Bronchial epithelial cell (primary cell): Measurements from ENCODE around the gene UXS1. TPM values are rescaled to one million over a fixed set of nuclear protein-coding genes. Genes with fewer than 3 reads are reported as not detected.

Experiments used
- DNase-seq: peaks from one replicate; pipeline ENCODE4 v3.0.0-alpha.2; 2010; ENCODE audit warnings: low read depth
- FAIRE-seq: peaks from 2 replicates; lab custom pipeline; 2011; peaks lifted over from hg19 to GRCh38; lab: Jason Lieb, UNC
- H3K27me3 ChIP-seq: 2 replicates; pipeline ENCODE4 v1.5.1; 2011; ENCODE audit warnings: low read length; ENCODE audit not compliant: control insufficient read depth, insufficient read depth
- H3K36me3 ChIP-seq: 2 replicates; pipeline ENCODE4 v1.5.1; 2011; ENCODE audit warnings: low read length; ENCODE audit not compliant: control insufficient read depth, insufficient read depth
- H3K4me3 ChIP-seq: 2 replicates; pipeline ENCODE4 v1.5.1; 2011; ENCODE audit warnings: mild to moderate bottlenecking, low read depth, low read length, control low read depth
- CTCF ChIP-seq: IDR thresholded peaks from 2 replicates; pipeline ENCODE4 v1.5.1; 2011; ENCODE audit warnings: mild to moderate bottlenecking, moderate library complexity, low read length, control low read depth, inconsistent platforms; ENCODE audit not compliant: insufficient read depth, severe bottlenecking
- total RNA-seq: library from RNA; depleted of rRNA; stranded (reverse); fragments of >200 nt; gene quantifications from 2 replicates; pipeline ENCODE4 v1.2.1, GENCODE V29; 2014

The UXS1 gene
- total RNA-seq, 1 donor from 2014 or later = 41.6 TPM

GRCh38 chr2:106057206-106057605 lies 136.9 kb downstream of the UXS1 start:
- DNase-seq (peak; percentile 68), FAIRE-seq (no peak)
- no peak for TF ChIP-seq CTCF
- Histone ChIP-seq H3K36me3 (no peaks in the 10 kb centered on the region), H3K4me3 (no peak overlapping the region), H3K27me3 (peaks cover 2% of the 10 kb centered on the region)

- Histone ChIP-seq H3K36me3 (no peaks in the 10 kb centered on the region), H3K4me3 (no peak overlapping the region), H3K27me3 (peaks cover 2% of the 10 kb centered on the region)
- no peak for TF ChIP-seq CTCF
- no peak for DNase-seq
- no peak for FAIRE-seq
Observed at GRCh38 chr2:106054880-106055655, 139.0 kb downstream of the UXS1 start.

- DNase-seq (no peak), FAIRE-seq (no peak)
- TF ChIP-seq CTCF = no peak
- Histone ChIP-seq H3K27me3 (no peaks in the 10 kb centered on the region), H3K4me3 (no peak overlapping the region), H3K36me3 (no peaks in the 10 kb centered on the region)
Observed at GRCh38 chr2:106054321-106054720, 139.8 kb downstream of the UXS1 start.

- FAIRE-seq = no peak
Observed at GRCh38 chr2:106053581-106053980, 140.5 kb downstream of the UXS1 start.

GRCh38 chr2:106053116-106053515 lies 141.0 kb downstream of the UXS1 start:
- DNase-seq = peak; percentile 69
- Histone ChIP-seq H3K27me3 (no peaks in the 10 kb centered on the region), H3K4me3 (no peak overlapping the region), H3K36me3 (no peaks in the 10 kb centered on the region)
- FAIRE-seq = no peak
- no peak for TF ChIP-seq CTCF

More at GRCh38 chr2:106053581-106053980, 140.5 kb downstream of the UXS1 start:
- Histone ChIP-seq H3K27me3 (no peaks in the 10 kb centered on the region), H3K4me3 (no peak overlapping the region), H3K36me3 (no peaks in the 10 kb centered on the region)
- no peak for DNase-seq
- TF ChIP-seq CTCF = no peak
